Testis (tissue), 2 donors: ENCODE measurements around the gene UGT2B11.

Experiments
- CTCF ChIP-seq, 3 experiments: fragments of 450-650 bp in 2 of 3; fragments of 200-600 bp in 1 of 3; sonication (generic) in 1 of 3; IDR thresholded peaks; one replicate each; pipeline ENCODE4 v1.5.1; 2016 to 2019; ENCODE audit warnings: antibody characterized with exemption in 3 of 3, mild to moderate bottlenecking in 2 of 3, moderate library complexity in 1 of 3
- POLR2A ChIP-seq: fragments of 450-650 bp; IDR thresholded peaks from one replicate; pipeline ENCODE4 v1.6.1; 2017; ENCODE audit warnings: antibody characterized with exemption, mild to moderate bottlenecking, moderate library complexity

DNA sequence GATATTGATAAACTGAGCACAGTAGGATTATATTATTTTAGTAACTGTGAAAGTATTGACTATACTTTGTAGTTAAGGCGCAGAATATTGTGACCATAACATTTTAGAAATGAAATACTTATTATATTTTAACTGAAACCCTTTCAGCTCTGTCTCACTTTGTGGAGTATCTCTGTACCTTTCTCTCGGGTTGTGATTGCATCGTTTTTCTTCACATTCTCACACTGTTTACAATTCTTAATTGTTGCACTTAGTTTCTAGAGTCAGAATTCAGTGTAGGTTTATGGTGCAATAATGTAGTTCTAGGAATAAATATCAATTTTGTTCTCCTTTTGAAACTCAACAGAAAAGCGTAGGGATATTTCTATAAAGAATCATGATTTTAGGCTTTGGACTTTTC, 60.5 kb downstream of the UGT2B11 start:
- no peak for TF ChIP-seq CTCF (IDR thresholded peaks at IDR 0.05)
- no peak for TF ChIP-seq POLR2A
